ENCODE measurements around the gene ZNF274.
"Not testable (repeated sequence)": the region's sequence is repeated elsewhere in the genome, so short reads cannot be mapped to it uniquely, and the experiment has no call there.

ZNF274 gene

GRCh38 chr19:58212336-58213074, 29.6 kb downstream of the ZNF274 start:
- no peak for DNase-seq (ENCODE audit: low spot score)

DNA sequence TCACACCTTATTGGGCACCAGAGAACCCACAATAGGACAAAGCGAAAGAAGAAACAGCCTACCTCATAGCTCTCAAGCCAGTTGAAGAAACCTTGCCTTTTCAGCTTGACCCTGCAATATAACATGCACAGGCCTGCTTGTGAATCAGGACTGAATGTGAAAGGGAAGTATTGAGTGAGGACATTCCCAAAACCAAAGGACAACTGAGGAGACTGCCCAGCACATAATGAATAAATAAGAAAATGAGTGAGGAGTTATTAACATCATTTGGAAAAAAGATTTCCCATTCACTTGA, 30.2 kb downstream of the ZNF274 start:
- DNase-seq (ENCODE audit: low spot score), result no peak

- DNase-seq (ENCODE audit: low spot score), result no peak
These were observed 34.2 kb downstream of the ZNF274 start for GRCh38 chr19:58217069-58217481.

- no peak for DNase-seq (ENCODE audit: low spot score)
These were observed 34.9 kb downstream of the ZNF274 start for GRCh38 chr19:58217607-58218391.

DNA sequence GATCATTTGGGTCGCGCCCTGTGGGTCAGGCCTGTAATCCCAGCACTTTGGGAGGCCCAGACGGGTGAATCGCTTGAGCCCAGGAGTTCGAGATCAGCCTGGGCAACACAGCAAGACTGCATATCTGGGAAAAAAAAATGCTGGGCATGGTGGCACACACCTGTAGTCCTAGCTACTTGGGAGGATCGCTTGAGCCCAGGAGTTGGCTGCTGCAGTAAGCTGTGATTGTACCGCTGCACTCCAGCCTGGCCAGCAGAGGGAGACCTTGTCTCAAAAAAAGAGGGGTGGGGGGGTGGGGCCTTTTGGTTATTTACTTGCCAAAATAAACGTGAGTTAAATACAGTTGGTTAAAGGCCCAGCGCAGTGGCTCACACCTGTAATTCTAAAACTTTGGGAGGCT, 36.0 kb downstream of the ZNF274 start:
- DNase-seq (ENCODE audit: low spot score), result peak; percentile 49

GRCh38 chr19:58227964-58228584, 45.2 kb downstream of the ZNF274 start:
- no peak for DNase-seq (ENCODE audit: low spot score)

DNA sequence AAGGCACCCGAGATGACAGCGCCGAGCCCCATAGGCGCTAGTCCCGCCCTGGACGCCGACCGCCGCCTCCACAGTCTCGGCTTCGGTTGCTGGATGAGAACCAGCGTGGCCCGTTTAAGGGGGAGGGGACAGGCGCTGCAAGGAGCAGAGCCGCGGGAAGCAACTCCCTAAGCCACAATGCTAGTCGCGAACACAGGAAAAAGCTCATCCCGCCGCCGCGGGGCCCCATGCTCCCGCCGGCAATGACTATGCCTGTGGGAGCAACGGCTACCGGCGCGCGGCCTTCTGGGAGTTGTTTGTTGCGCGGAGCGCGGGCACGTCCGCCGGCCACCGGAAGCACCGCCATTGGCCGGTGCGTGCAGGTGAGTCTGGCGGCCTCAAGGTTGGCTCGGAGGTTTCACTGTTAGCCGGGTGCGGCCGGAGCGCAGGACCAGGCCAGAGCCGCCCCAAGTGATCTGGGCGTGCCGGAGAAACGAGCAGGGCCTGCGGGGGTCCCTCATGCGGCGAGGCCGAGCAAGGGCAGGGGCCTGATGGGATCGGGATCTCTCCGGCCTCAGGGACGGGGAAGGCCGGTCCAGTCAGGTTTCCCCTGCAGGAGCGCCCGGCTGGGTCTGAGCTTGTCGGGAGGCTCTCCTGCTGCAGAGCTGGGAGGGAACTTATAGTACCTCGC, 45.9 kb downstream of the ZNF274 start, which contains the start of gene ZNF544:
TSS of gene ZNF544 (plus strand) at position 330 of the 670 bp plus-strand sequence. CDS start 15,110 bp downstream, outside the sequence.
- DNase-seq (ENCODE audit: low spot score), result peak; percentile 52

- DNase-seq (ENCODE audit: low spot score), result peak; percentile 14
These were observed 46.4 kb downstream of the ZNF274 start for GRCh38 chr19:58229255-58229639.

DNA sequence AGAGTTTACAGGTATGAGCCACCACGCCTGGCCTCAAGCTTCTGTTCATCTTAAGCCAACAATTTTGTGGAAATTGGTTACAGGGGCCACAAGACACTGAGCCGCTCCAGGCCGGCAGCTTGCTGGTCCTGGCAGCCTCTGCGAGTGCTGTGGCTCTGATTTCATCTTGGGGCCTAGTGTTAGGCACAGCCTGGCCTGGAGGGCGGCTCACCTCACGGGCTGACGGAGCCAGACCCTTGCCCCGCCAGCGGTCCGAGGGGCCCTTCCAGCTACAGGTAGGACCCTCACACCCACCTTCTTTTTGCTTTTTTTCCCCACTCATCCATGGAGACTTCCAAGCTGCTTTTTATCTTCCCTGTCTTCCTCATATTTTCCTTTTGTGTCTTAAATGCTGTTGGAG, 54.5 kb downstream of the ZNF274 start:
- no peak for DNase-seq (ENCODE audit: low spot score)

DNA sequence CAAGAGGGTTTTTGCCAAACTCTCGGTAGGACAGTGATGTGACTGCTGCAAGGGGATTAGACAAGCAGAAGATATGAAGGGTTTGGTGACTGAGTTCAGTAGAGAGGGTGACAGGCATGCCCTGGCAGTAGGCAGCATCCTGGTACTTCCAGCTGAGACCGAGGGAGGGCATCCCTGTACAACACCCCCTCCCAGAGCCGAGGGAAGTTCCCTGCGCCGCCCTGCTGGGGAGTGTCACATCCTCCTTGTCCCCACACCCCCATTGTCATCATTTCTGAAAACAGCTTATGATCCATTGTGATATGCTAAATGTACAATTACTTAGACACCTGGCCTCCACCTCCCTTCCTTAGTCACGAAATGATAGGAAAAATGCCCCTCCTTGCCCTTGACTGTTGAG, 60.5 kb downstream of the ZNF274 start:
- DNase-seq (ENCODE audit: low spot score), result no peak

DNA sequence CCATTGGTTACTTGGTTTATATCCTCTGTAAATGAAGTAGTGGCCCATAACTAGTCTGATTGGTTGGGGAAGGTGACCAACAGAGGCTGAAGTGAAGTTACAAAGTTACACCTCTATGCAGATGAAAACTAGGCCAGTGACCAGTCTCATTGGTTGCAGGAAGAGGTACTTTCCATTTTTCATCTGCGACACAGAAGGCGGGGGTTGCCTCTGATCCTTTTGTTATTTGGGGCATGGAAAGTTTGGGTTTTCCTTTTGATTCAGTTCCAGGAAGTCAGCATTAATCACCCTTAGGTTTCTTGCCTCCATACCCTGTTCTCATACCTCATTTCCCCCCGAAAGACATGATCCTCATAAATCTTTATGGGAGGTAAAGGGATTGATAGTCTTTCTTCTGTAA, 66.0 kb downstream of the ZNF274 start:
- no peak for DNase-seq (ENCODE audit: low spot score)

GRCh38 chr19:58252102-58252685, 69.3 kb downstream of the ZNF274 start:
- DNase-seq (ENCODE audit: low spot score), result no peak

DNA sequence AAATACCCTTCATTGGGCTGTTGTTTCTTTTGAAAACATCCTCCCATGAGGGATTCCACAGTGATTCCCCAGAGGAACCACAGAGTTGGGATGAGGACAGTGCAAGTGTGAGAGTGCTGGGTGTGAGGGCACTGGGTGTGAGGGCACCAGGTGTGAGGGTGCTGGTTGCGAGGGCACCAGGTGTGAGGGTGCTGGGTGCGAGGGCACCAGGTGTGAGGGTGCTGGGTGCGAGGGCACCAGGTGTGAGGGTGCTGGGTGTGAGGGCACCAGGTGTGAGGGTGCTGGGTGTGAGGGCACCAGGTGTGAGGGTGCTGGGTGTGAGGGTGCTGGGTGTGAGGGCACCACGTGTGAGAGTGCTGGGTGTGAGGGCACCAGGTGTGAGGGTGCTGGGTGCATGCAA, 75.4 kb downstream of the ZNF274 start:
- not testable (repeated sequence) for DNase-seq (ENCODE audit: low spot score)

- DNase-seq (ENCODE audit: low spot score), result no peak
These were observed 78.7 kb downstream of the ZNF274 start for GRCh38 chr19:58261600-58261967.

GRCh38 chr19:58261968-58262921, 79.4 kb downstream of the ZNF274 start:
- no peak for DNase-seq (ENCODE audit: low spot score)

DNA sequence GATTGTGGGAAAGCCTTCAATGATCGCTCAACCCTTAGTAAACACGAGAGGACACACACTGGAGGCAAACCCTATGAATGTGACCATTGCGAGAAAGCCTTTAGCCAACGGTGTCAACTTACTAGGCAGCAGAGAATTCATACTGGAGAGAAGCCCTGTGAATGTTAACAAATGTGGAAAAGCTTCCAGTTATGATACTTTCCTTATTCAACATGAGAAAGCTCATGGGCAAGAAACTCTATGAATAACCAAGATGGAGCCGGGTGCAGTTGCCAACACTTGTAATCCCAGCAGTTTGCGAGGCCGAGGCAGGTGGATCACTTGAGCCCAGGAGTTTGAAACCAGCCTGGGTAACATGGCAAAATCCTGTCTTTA, 80.0 kb downstream of the ZNF274 start:
- DNase-seq (ENCODE audit: low spot score), result no peak

Data from CD4-positive, alpha-beta T cell treated with Interleukin-15 for 4 hours (primary cell).